GM18951 (cell line): ENCODE data around the gene POGZ.

Source experiments
- POLR2A ChIP-seq: IDR thresholded peaks from 4 replicates; pipeline ENCODE4 v1.6.1; 2011; ENCODE audit warnings: mild to moderate bottlenecking; ENCODE audit not compliant: insufficient read length, insufficient read depth; ENCODE audit errors: extremely low read depth
- in situ Hi-C: fragments of 300-500 bp; cut with MboI; formaldehyde crosslinking; loops from one replicate; pipeline ENCODE4 v1.12.0; 2022; ENCODE audit warnings: low sequenced_read_pairs, mixed read lengths, inconsistent platforms; ENCODE audit not compliant: unreplicated experiment

The POGZ gene

GRCh38 chr1:151491641-151492040 lies 32.3 kb upstream of the POGZ start:
- in situ Hi-C loops, result no loop called here
- TF ChIP-seq POLR2A, result no peak

GRCh38 chr1:151486557-151486956 lies 27.3 kb upstream of the POGZ start:
- in situ Hi-C loops, result no loop called here
- no peak for TF ChIP-seq POLR2A

- in situ Hi-C loops, result no loop called here
- TF ChIP-seq POLR2A, result no peak
Observed at GRCh38 chr1:151485685-151486255, 26.5 kb upstream of the POGZ start.

GRCh38 chr1:151482017-151482416 lies 22.7 kb upstream of the POGZ start:
- no peak for TF ChIP-seq POLR2A
- in situ Hi-C loops, result no loop called here

- in situ Hi-C loops, result no loop called here
Observed at GRCh38 chr1:151479462-151479861, 20.2 kb upstream of the POGZ start.

GRCh38 chr1:151478923-151479322 lies 19.6 kb upstream of the POGZ start:
- in situ Hi-C loops, result no loop called here
- TF ChIP-seq POLR2A, result no peak

More at GRCh38 chr1:151479462-151479861, 20.2 kb upstream of the POGZ start:
- no peak for TF ChIP-seq POLR2A

GRCh38 chr1:151478140-151478812 lies 19.0 kb upstream of the POGZ start:
- in situ Hi-C loops, result no loop called here
- TF ChIP-seq POLR2A, result no peak

GRCh38 chr1:151477066-151477465 lies 17.8 kb upstream of the POGZ start:
- in situ Hi-C loops, result no loop called here
- TF ChIP-seq POLR2A, result no peak

GRCh38 chr1:151476083-151476482 lies 16.8 kb upstream of the POGZ start:
- in situ Hi-C loops, result no loop called here
- no peak for TF ChIP-seq POLR2A

GRCh38 chr1:151475175-151475574 lies 15.9 kb upstream of the POGZ start:
- in situ Hi-C loops, result no loop called here

GRCh38 chr1:151474745-151475144 lies 15.5 kb upstream of the POGZ start:
- in situ Hi-C loops, result no loop called here
- no peak for TF ChIP-seq POLR2A

More at GRCh38 chr1:151475175-151475574, 15.9 kb upstream of the POGZ start:
- TF ChIP-seq POLR2A, result no peak

- in situ Hi-C loops, result no loop called here
- TF ChIP-seq POLR2A, result no peak
Observed at GRCh38 chr1:151472856-151473731, 13.8 kb upstream of the POGZ start.

- in situ Hi-C loops, result no loop called here
- no peak for TF ChIP-seq POLR2A
Observed at GRCh38 chr1:151465026-151465425, 5.7 kb upstream of the POGZ start.
